WTC11 (cell line): ENCODE data around the gene SLC27A5. TPM values are rescaled to one million over a fixed set of nuclear protein-coding genes. Genes with fewer than 3 reads are reported as not detected.

Source experiments
- ATAC-seq: fragments of 200-7000 bp; cut with Tn5 transposase; 2 replicates; pipeline ENCODE4 v1.10.0; 2021; ENCODE audit warnings: mild to moderate bottlenecking, moderate library complexity
- CTCF ChIA-PET: fragments of 300-600 bp; sonication (Branson Sonifier 250); formaldehyde crosslinking; loops from one replicate; lab custom pipeline; 2021; ENCODE audit warnings: antibody characterized with exemption; lab: Charles Lee
- POLR2A ChIA-PET: fragments of 350-600 bp; sonication (Branson Sonifier 250); formaldehyde crosslinking; loops from one replicate; lab custom pipeline; 2021; ENCODE audit warnings: antibody characterized with exemption; lab: Charles Lee
- DNase-seq: peaks from one replicate; pipeline ENCODE4 v3.0.0; 2021; ENCODE audit warnings: low spot score
- H3K27ac Mint-ChIP-seq: 2 replicates; pipeline ENCODE4 v1.8.0; 2021; ENCODE audit warnings: mixed read lengths
- H3K27me3 Mint-ChIP-seq: 2 replicates; pipeline ENCODE4 v1.8.0; 2021; ENCODE audit warnings: low read depth, mild to moderate bottlenecking, moderate library complexity, mixed read lengths
- H3K36me3 Mint-ChIP-seq: 2 replicates; pipeline ENCODE4 v1.8.0; 2021; ENCODE audit warnings: mixed read lengths
- H3K4me1 Mint-ChIP-seq: 2 replicates; pipeline ENCODE4 v1.8.0; 2022; ENCODE audit warnings: mixed read lengths
- H3K4me3 Mint-ChIP-seq: 2 replicates; pipeline ENCODE4 v1.8.0; 2021; ENCODE audit warnings: mild to moderate bottlenecking, moderate library complexity, mixed read lengths
- H3K9me3 Mint-ChIP-seq: 2 replicates; pipeline ENCODE4 v1.8.0; 2021; ENCODE audit warnings: mixed read lengths
- CBFB ChIP-seq: sonication (generic); formaldehyde crosslinking; IDR thresholded peaks from 2 replicates; pipeline ENCODE4 v1.8.1; 2022; ENCODE audit warnings: mild to moderate bottlenecking, low read depth, missing genetic modification reagents
- CREB1 ChIP-seq: sonication (generic); formaldehyde crosslinking; IDR thresholded peaks from 2 replicates; pipeline ENCODE4 v1.8.0; 2023; ENCODE audit warnings: mild to moderate bottlenecking, missing genetic modification reagents
- CREM ChIP-seq: sonication (generic); formaldehyde crosslinking; IDR thresholded peaks from 2 replicates; pipeline ENCODE4 v1.8.1; 2022; ENCODE audit warnings: mild to moderate bottlenecking, missing genetic modification reagents, moderate library complexity
- E2F4 ChIP-seq: sonication (generic); formaldehyde crosslinking; IDR thresholded peaks from 2 replicates; pipeline ENCODE4 v1.8.1; 2022; ENCODE audit warnings: low read depth, mild to moderate bottlenecking, moderate library complexity, missing genetic modification reagents, borderline replicate concordance
- ELF4 ChIP-seq: sonication (generic); formaldehyde crosslinking; IDR thresholded peaks from 2 replicates; pipeline ENCODE4 v1.8.1; 2022; ENCODE audit warnings: low read depth, mild to moderate bottlenecking, moderate library complexity, missing genetic modification reagents
- ESRRA ChIP-seq: sonication (generic); formaldehyde crosslinking; IDR thresholded peaks from 2 replicates; pipeline ENCODE4 v1.8.1; 2022; ENCODE audit warnings: mild to moderate bottlenecking, missing genetic modification reagents, borderline replicate concordance
- GABPB1 ChIP-seq: sonication (generic); formaldehyde crosslinking; IDR thresholded peaks from 2 replicates; pipeline ENCODE4 v1.8.1; 2023; ENCODE audit warnings: mild to moderate bottlenecking, missing genetic modification reagents
- GRHL2 ChIP-seq: fragments of 250-450 bp; sonication (Bioruptor Pico); IDR thresholded peaks from 2 replicates; pipeline ENCODE4 v1.8.0; 2022; ENCODE audit warnings: mild to moderate bottlenecking, moderate library complexity; ENCODE audit not compliant: insufficient replicate concordance, severe bottlenecking
- HMGXB4 ChIP-seq: sonication (generic); formaldehyde crosslinking; IDR thresholded peaks from 2 replicates; pipeline ENCODE4 v1.8.1; 2023; ENCODE audit warnings: mild to moderate bottlenecking, moderate library complexity, missing genetic modification reagents
- JUN ChIP-seq: sonication (generic); formaldehyde crosslinking; IDR thresholded peaks from 2 replicates; pipeline ENCODE4 v1.8.0; 2023; ENCODE audit warnings: mild to moderate bottlenecking, missing genetic modification reagents
- KAT7 ChIP-seq: sonication (generic); formaldehyde crosslinking; IDR thresholded peaks from 2 replicates; pipeline ENCODE4 v1.8.1; 2023; ENCODE audit warnings: missing genetic modification reagents, mild to moderate bottlenecking, borderline replicate concordance
- NFE2L1 ChIP-seq: sonication (generic); formaldehyde crosslinking; IDR thresholded peaks from 2 replicates; pipeline ENCODE4 v1.8.1; 2023; ENCODE audit warnings: missing genetic modification reagents
- SMAD4 ChIP-seq: sonication (generic); formaldehyde crosslinking; IDR thresholded peaks from 2 replicates; pipeline ENCODE4 v1.8.0; 2022; ENCODE audit warnings: mild to moderate bottlenecking, missing genetic modification reagents
- TCF7 ChIP-seq: sonication (generic); formaldehyde crosslinking; IDR thresholded peaks from 2 replicates; pipeline ENCODE4 v1.8.0; 2022; ENCODE audit warnings: mild to moderate bottlenecking, low read depth, missing genetic modification reagents, moderate library complexity
- TP53 ChIP-seq: sonication (generic); formaldehyde crosslinking; IDR thresholded peaks from 2 replicates; pipeline ENCODE4 v1.8.1; 2023; ENCODE audit warnings: mild to moderate bottlenecking, missing genetic modification reagents
- ZNF317 ChIP-seq: sonication (generic); formaldehyde crosslinking; IDR thresholded peaks from 2 replicates; pipeline ENCODE4 v1.8.1; 2023; ENCODE audit warnings: low read depth, mild to moderate bottlenecking, moderate library complexity, missing genetic modification reagents, borderline replicate concordance
- total RNA-seq: library from RNA; stranded (reverse); gene quantifications from 3 replicates; pipeline ENCODE4 v1.2.3, GENCODE V29; 2021
- TF ChIP-seq, protein P1 (sequence below): fragments of 250-450 bp; sonication (Bioruptor Pico); IDR thresholded peaks from 2 replicates; pipeline ENCODE4 v1.9.0; 2021; ENCODE audit warnings: moderate library complexity, mild to moderate bottlenecking, inconsistent platforms, borderline replicate concordance
- TF ChIP-seq, protein P2 (sequence below): sonication (generic); formaldehyde crosslinking; IDR thresholded peaks from 2 replicates; pipeline ENCODE4 v1.8.1; 2022; ENCODE audit warnings: mild to moderate bottlenecking, missing genetic modification reagents, moderate library complexity, borderline replicate concordance
- TF ChIP-seq, protein P3 (sequence below): fragments of 250-450 bp; sonication (Bioruptor Pico); IDR thresholded peaks from 2 replicates; pipeline ENCODE4 v1.8.0; 2021; ENCODE audit warnings: mild to moderate bottlenecking
- TF ChIP-seq, protein P4 (sequence below): fragments of 200-600 bp; IDR thresholded peaks from 2 replicates; pipeline ENCODE4 v1.8.0; 2022; ENCODE audit warnings: antibody characterized with exemption
- TF ChIP-seq, protein P5 (sequence below): sonication (generic); formaldehyde crosslinking; IDR thresholded peaks from 2 replicates; pipeline ENCODE4 v1.8.1; 2023; ENCODE audit warnings: mild to moderate bottlenecking, missing genetic modification reagents

Gene SLC27A5
- total RNA-seq, 1 experiment from 2014 or later: 21.9 TPM

DNA sequence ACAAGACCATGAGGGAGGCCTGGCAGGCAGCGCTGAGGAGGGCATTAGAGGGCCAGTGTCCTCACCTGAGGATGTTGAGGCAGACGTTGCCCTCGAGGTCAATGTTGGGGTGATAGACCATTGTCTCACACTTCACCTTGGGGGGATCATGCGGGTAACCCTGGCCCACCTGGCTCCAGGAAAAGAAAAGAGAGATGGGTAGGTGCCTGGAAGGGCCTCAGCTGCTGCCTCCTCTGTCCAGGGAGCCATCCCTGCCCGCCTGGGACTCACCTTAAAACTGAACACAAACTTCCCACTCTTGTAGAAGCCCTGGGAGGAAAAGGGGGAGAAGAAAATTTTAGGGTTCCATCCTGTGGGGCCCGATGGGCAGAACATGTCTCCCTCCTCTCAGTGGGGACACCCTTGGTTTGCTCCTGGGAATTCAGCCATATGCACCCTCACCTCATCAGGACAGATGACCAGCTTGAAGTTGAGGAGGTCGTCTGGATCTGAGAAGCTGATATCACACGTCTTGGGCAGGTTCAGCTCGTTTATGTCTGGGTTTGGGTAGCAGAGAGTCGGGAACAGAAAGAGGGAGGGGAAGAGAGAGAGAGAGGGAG, 44.9 kb upstream of the SLC27A5 start:
- Mint-ChIP-seq H3K27me3 (peaks cover 24% of the 10 kb centered on the region), H3K36me3 (peaks cover 30% of the 10 kb centered on the region), H3K4me1 (peaks cover 35% of the 10 kb centered on the region), H3K4me3 (peak overlapping the region; percentile 94), H3K27ac (peak overlapping the region; percentile 89), H3K9me3 (no peaks in the 10 kb centered on the region)
- TF ChIP-seq HMGXB4 (no peak), ELF4 (CRISPR knock-in tag) (no peak), CBFB (CRISPR knock-in tag) (no peak), TP53 (CRISPR knock-in tag) (no peak), E2F4 (CRISPR knock-in tag) (no peak), GRHL2 (no peak)
- TF ChIP-seq, protein P1, sequence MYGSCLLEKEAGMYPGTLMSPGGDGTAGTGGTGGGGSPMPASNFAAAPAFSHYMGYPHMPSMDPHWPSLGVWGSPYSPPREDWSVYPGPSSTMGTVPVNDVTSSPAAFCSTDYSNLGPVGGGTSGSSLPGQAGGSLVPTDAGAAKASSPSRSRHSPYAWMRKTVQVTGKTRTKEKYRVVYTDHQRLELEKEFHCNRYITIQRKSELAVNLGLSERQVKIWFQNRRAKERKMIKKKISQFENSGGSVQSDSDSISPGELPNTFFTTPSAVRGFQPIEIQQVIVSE (CRISPR knock-in tag): no peak
- TF ChIP-seq, protein P2, sequence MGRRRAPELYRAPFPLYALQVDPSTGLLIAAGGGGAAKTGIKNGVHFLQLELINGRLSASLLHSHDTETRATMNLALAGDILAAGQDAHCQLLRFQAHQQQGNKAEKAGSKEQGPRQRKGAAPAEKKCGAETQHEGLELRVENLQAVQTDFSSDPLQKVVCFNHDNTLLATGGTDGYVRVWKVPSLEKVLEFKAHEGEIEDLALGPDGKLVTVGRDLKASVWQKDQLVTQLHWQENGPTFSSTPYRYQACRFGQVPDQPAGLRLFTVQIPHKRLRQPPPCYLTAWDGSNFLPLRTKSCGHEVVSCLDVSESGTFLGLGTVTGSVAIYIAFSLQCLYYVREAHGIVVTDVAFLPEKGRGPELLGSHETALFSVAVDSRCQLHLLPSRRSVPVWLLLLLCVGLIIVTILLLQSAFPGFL: no peak
- TF ChIP-seq, protein P3, sequence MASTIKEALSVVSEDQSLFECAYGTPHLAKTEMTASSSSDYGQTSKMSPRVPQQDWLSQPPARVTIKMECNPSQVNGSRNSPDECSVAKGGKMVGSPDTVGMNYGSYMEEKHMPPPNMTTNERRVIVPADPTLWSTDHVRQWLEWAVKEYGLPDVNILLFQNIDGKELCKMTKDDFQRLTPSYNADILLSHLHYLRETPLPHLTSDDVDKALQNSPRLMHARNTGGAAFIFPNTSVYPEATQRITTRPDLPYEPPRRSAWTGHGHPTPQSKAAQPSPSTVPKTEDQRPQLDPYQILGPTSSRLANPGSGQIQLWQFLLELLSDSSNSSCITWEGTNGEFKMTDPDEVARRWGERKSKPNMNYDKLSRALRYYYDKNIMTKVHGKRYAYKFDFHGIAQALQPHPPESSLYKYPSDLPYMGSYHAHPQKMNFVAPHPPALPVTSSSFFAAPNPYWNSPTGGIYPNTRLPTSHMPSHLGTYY: no peak
- TF ChIP-seq, protein P4, sequence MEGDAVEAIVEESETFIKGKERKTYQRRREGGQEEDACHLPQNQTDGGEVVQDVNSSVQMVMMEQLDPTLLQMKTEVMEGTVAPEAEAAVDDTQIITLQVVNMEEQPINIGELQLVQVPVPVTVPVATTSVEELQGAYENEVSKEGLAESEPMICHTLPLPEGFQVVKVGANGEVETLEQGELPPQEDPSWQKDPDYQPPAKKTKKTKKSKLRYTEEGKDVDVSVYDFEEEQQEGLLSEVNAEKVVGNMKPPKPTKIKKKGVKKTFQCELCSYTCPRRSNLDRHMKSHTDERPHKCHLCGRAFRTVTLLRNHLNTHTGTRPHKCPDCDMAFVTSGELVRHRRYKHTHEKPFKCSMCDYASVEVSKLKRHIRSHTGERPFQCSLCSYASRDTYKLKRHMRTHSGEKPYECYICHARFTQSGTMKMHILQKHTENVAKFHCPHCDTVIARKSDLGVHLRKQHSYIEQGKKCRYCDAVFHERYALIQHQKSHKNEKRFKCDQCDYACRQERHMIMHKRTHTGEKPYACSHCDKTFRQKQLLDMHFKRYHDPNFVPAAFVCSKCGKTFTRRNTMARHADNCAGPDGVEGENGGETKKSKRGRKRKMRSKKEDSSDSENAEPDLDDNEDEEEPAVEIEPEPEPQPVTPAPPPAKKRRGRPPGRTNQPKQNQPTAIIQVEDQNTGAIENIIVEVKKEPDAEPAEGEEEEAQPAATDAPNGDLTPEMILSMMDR: no peak
- ATAC-seq (no peak), DNase-seq (no peak)
- ChIA-PET CTCF (interaction anchor here (0.7 kb wide), 1 partner anchor 25 kb away, joined by 3 read pairs; no protein-coding TSS in a partner anchor), POLR2A (no interaction called here)

- DNase-seq (no peak), ATAC-seq (no peak)
- Mint-ChIP-seq H3K4me1 (peaks cover 35% of the 10 kb centered on the region), H3K36me3 (peaks cover 34% of the 10 kb centered on the region), H3K9me3 (no peaks in the 10 kb centered on the region), H3K4me3 (peak overlapping the region; percentile 94), H3K27ac (peak overlapping the region; percentile 89), H3K27me3 (peaks cover 18% of the 10 kb centered on the region)
- ChIA-PET POLR2A (interaction anchor here (0.6 to 3.8 kb wide), 5 partner anchors 12 to 45 kb away, joined by 3 to 34 read pairs (median 7); partner anchors contain the start of genes TRIM28 and ZBTB45), CTCF (interaction anchor here (1.2 to 3.4 kb wide), 3 partner anchors 12 to 42 kb away, joined by 6 to 28 read pairs (median 10); partner anchors contain the start of gene TRIM28)
- TF ChIP-seq KAT7 (CRISPR knock-in tag) (no peak), NFE2L1 (no peak), CREM (CRISPR knock-in tag) (no peak), ZNF317 (CRISPR knock-in tag) (no peak), CREB1 (CRISPR knock-in tag) (no peak), TCF7 (CRISPR knock-in tag) (no peak), ESRRA (CRISPR knock-in tag) (no peak), GRHL2 (no peak), GABPB1 (CRISPR knock-in tag) (no peak), SMAD4 (CRISPR knock-in tag) (no peak), JUN (CRISPR knock-in tag) (no peak)
- TF ChIP-seq, protein P5, sequence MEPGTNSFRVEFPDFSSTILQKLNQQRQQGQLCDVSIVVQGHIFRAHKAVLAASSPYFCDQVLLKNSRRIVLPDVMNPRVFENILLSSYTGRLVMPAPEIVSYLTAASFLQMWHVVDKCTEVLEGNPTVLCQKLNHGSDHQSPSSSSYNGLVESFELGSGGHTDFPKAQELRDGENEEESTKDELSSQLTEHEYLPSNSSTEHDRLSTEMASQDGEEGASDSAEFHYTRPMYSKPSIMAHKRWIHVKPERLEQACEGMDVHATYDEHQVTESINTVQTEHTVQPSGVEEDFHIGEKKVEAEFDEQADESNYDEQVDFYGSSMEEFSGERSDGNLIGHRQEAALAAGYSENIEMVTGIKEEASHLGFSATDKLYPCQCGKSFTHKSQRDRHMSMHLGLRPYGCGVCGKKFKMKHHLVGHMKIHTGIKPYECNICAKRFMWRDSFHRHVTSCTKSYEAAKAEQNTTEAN: no peak
These were observed 44.3 kb upstream of the SLC27A5 start for GRCh38 chr19:58555920-58556621.
